K562 treated with DMSO at 1 percent for 48 hours (cell line): ENCODE measurements around the gene IL19. TPM values are rescaled to one million over a fixed set of nuclear protein-coding genes. Genes with fewer than 3 reads are reported as not detected.

ENCODE experiments used
- total RNA-seq: library from RNA; unstranded; fragments of 300-600 nt; gene quantifications from 2 replicates; pipeline ENCODE4 v1.2.3, GENCODE V29; 2022; ENCODE audit warnings: low replicate concordance; ENCODE audit errors: extremely low read depth

IL19 gene
- total RNA-seq, result not detected in 2 replicates

GRCh38 chr1:206770531-206771337, at the start of gene IL19:
Gene IL19 (plus strand): TSS chr1:206770773. CDS start chr1:206836663, 65,890 bp downstream.

GRCh38 chr1:206772243-206772937, 1.8 kb downstream of the IL19 start, which contains the start of gene IL10:
Gene IL10 (minus strand): TSS chr1:206772494. CDS start chr1:206772435, 59 bp downstream.

GRCh38 chr1:206864939-206865671, 94.5 kb downstream of the IL19 start, which contains the start of gene IL20:
Gene IL20 (plus strand): TSS chr1:206865623. CDS start chr1:206865853, 230 bp downstream.

Other genes with a start within 250 kb of the IL19 start
- not detected in 2 replicates for gene EIF2D, start 158.3 kb upstream of the IL19 start, total RNA-seq
- gene DYRK3, start 135.2 kb upstream of the IL19 start, total RNA-seq, result not detected in 2 replicates
- gene MAPKAPK2, start 85.9 kb upstream of the IL19 start, total RNA-seq, result not detected in 2 replicates
- not detected in 2 replicates for gene IL10, start 1.7 kb downstream of the IL19 start, total RNA-seq
- not detected in 2 replicates for gene IL20, start 94.8 kb downstream of the IL19 start, total RNA-seq
- not detected in 2 replicates for gene IL24, start 126.7 kb downstream of the IL19 start, total RNA-seq
- gene FCMR, start 151.2 kb downstream of the IL19 start, total RNA-seq, result not detected in 2 replicates
- not detected in 2 replicates for gene PIGR, start 175.7 kb downstream of the IL19 start, total RNA-seq
- gene FCAMR, start 199.7 kb downstream of the IL19 start, total RNA-seq, result not detected in 2 replicates